ENCODE data around the gene ENOPH1. TPM values are rescaled to one million over a fixed set of nuclear protein-coding genes. Genes with fewer than 3 reads are reported as not detected.

The ENOPH1 gene
- total RNA-seq, 1 experiment from 2014 or later, result 78.3 TPM

- TF ChIP-seq E2F4 (CRISPR knock-in tag; IDR thresholded peaks at IDR 0.05; ENCODE audit: borderline replicate concordance, low read depth), result no peak
Measured at GRCh38 chr4:82479562-82479961, 49.2 kb downstream of the ENOPH1 start (continued).

GRCh38 chr4:82480771-82481505, 50.5 kb downstream of the ENOPH1 start:
- CTCF ChIA-PET, result no interaction called here
- TF ChIP-seq ZNF121 (CRISPR knock-in tag; IDR thresholded peaks at IDR 0.05), result no peak
- Mint-ChIP-seq H3K4me1 (peaks cover 5% of the 10 kb centered on the region), H3K4me3 (no peak overlapping the region), H3K9me3 (peaks cover 16% of the 10 kb centered on the region), H3K27me3 (ENCODE audit: low read depth) (no peaks in the 10 kb centered on the region), H3K36me3 (no peaks in the 10 kb centered on the region; the same call in 1 of the 2 replicates), H3K27ac (no peak overlapping the region)
- POLR2A ChIA-PET, result no interaction called here
- ATAC-seq (no peak), DNase-seq (ENCODE audit: low spot score) (no peak)

GRCh38 chr4:82481506-82481840, 51.1 kb downstream of the ENOPH1 start:
- no peak overlapping the region for H3K4me3 Mint-ChIP-seq
- ATAC-seq, result no peak
- TF ChIP-seq MLX (CRISPR knock-in tag; IDR thresholded peaks at IDR 0.05), result no peak
- TF ChIP-seq E2F1 (CRISPR knock-in tag; IDR thresholded peaks at IDR 0.05), result no peak
- no peak for TF ChIP-seq EMX1 (CRISPR knock-in tag; IDR thresholded peaks at IDR 0.05)
- no peak for TF ChIP-seq SOX15 (CRISPR knock-in tag; IDR thresholded peaks at IDR 0.05)
- no peak for TF ChIP-seq FOXP4 (CRISPR knock-in tag; IDR thresholded peaks at IDR 0.05)
- TF ChIP-seq TCF7 (CRISPR knock-in tag; IDR thresholded peaks at IDR 0.05; ENCODE audit: low read depth), result no peak
- TF ChIP-seq E2F5 (CRISPR knock-in tag; IDR thresholded peaks at IDR 0.05), result no peak
- TF ChIP-seq ZNF532 (CRISPR knock-in tag; IDR thresholded peaks at IDR 0.05; ENCODE audit: borderline replicate concordance), result no peak
- TF ChIP-seq NR2C2 (CRISPR knock-in tag; IDR thresholded peaks at IDR 0.05), result no peak
- no peak overlapping the region for H3K27ac Mint-ChIP-seq
- peaks cover 4% of the 10 kb centered on the region for H3K4me1 Mint-ChIP-seq
- no peaks in the 10 kb centered on the region; the same call in 1 of the 2 replicates for H3K36me3 Mint-ChIP-seq
- H3K27me3 Mint-ChIP-seq (ENCODE audit: low read depth), result no peaks in the 10 kb centered on the region
- DNase-seq (ENCODE audit: low spot score), result no peak
- H3K9me3 Mint-ChIP-seq, result peaks cover 16% of the 10 kb centered on the region
- POLR2A ChIA-PET, result no interaction called here
- CTCF ChIA-PET, result no interaction called here

Measured in WTC11 (cell line).